ENCODE results near the gene MAMLD1.
A peak's percentile ranks its signal among the peaks of the same experiment; 100 is the strongest.

The MAMLD1 gene

GRCh38 chrX:150355913-150356312, 7.2 kb upstream of the MAMLD1 start:
- no peak for DNase-seq

GRCh38 chrX:150357790-150358189, 5.3 kb upstream of the MAMLD1 start:
- DNase-seq = no peak

GRCh38 chrX:150358651-150359050, 4.5 kb upstream of the MAMLD1 start:
- no peak for DNase-seq

- no peak for DNase-seq
Measured at GRCh38 chrX:150360331-150360730, 2.8 kb upstream of the MAMLD1 start.

GRCh38 chrX:150361070-150361776, 1.9 kb upstream of the MAMLD1 start:
- DNase-seq = no peak

- DNase-seq = no peak
Measured at GRCh38 chrX:150361777-150362351, 1.3 kb upstream of the MAMLD1 start.

GRCh38 chrX:150363561-150364346, 637 bp downstream of the MAMLD1 start:
- DNase-seq = no peak

- no peak for DNase-seq
Measured at GRCh38 chrX:150364347-150365050, 1.4 kb downstream of the MAMLD1 start.

- peak; percentile 59 for DNase-seq
Measured at GRCh38 chrX:150365051-150365989, 2.2 kb downstream of the MAMLD1 start.

- DNase-seq = no peak
Measured at GRCh38 chrX:150365990-150366911, 3.1 kb downstream of the MAMLD1 start.

- DNase-seq = no peak
Measured at GRCh38 chrX:150366951-150367545, 3.9 kb downstream of the MAMLD1 start.

GRCh38 chrX:150370589-150371312, 7.6 kb downstream of the MAMLD1 start:
- DNase-seq = no peak

GRCh38 chrX:150371877-150372276, 8.8 kb downstream of the MAMLD1 start:
- DNase-seq = no peak

- no peak for DNase-seq
Measured at GRCh38 chrX:150372280-150372679, 9.2 kb downstream of the MAMLD1 start.

- no peak for DNase-seq
Measured at GRCh38 chrX:150372756-150373155, 9.6 kb downstream of the MAMLD1 start.

- DNase-seq = no peak
Measured at GRCh38 chrX:150375243-150375770, 12.2 kb downstream of the MAMLD1 start.

GRCh38 chrX:150377005-150377404, 13.9 kb downstream of the MAMLD1 start:
- DNase-seq = no peak

- no peak for DNase-seq
Measured at GRCh38 chrX:150405006-150405405, 41.9 kb downstream of the MAMLD1 start.

GRCh38 chrX:150405576-150405975, 42.5 kb downstream of the MAMLD1 start:
- DNase-seq = no peak

- no peak for DNase-seq
Measured at GRCh38 chrX:150406596-150406995, 43.5 kb downstream of the MAMLD1 start.
